PC-3 (cell line): ENCODE measurements around the gene PID1.

Source experiments
- EZH2 ChIP-seq: fragments of 300-600 bp; sonication (generic); IDR thresholded peaks from one replicate; pipeline ENCODE4 v1.6.1; 2017; ENCODE audit warnings: antibody characterized with exemption, mild to moderate bottlenecking, low read length; ENCODE audit not compliant: unreplicated experiment
- TF ChIP-seq, protein P1 (sequence below): fragments of 300-600 bp; sonication (generic); conservative IDR thresholded peaks from 2 replicates; pipeline ENCODE4 v1.5.1; 2017; ENCODE audit warnings: antibody characterized with exemption, low read depth, mild to moderate bottlenecking, low read length

DNA sequence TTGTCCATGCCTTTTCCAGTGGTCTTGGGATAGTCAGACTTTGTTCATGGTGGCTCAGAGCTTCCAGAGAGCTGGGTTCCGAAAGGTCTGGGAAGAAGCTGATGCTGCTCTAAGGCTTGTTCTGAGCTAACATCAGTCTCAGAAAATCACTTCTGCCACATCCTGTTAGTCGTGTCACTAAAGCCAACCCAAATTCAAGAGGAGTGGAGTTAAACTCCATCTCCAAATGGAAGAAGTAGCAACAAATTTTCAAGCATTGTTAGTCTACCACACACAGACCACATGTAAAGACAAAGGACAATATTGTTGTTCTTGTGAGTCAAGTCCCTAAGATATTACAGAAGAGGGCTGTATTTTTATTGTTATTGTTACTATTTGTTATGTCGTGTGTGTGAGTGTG, 77.8 kb downstream of the PID1 start:
- TF ChIP-seq, protein P1, sequence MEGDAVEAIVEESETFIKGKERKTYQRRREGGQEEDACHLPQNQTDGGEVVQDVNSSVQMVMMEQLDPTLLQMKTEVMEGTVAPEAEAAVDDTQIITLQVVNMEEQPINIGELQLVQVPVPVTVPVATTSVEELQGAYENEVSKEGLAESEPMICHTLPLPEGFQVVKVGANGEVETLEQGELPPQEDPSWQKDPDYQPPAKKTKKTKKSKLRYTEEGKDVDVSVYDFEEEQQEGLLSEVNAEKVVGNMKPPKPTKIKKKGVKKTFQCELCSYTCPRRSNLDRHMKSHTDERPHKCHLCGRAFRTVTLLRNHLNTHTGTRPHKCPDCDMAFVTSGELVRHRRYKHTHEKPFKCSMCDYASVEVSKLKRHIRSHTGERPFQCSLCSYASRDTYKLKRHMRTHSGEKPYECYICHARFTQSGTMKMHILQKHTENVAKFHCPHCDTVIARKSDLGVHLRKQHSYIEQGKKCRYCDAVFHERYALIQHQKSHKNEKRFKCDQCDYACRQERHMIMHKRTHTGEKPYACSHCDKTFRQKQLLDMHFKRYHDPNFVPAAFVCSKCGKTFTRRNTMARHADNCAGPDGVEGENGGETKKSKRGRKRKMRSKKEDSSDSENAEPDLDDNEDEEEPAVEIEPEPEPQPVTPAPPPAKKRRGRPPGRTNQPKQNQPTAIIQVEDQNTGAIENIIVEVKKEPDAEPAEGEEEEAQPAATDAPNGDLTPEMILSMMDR = no peak
- no peak for TF ChIP-seq EZH2
